ENCODE results near the gene DNAJB11. TPM values are rescaled to one million over a fixed set of nuclear protein-coding genes. Genes with fewer than 3 reads are reported as not detected.

DNAJB11 gene
- total RNA-seq, 1 donor from 2014 or later = 94.5 TPM

DNA sequence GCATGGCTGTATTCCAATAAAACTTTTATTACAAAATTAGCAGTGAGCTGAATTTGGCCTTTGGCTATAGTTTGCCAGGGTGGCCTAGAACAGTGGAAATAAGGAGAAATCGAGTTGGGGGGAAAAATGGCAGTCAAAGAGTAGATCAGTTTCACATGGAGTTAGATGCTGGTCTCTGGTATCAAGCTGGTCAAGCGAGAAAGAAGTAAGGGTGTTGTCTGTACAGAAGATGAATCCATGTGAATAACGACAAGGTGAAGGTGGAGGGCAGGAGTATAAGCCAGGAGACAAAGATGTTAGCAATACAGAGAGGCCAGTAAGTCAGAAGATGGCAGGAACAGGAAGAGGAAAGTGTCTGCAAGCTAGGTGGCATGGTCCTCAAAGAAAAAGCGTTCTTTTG, 54.1 kb downstream of the DNAJB11 start:
- DNase-seq (ENCODE audit: low read depth) (no peak), FAIRE-seq (no peak)
- H3K36me3 ChIP-seq (ENCODE audit: control insufficient read depth, insufficient read depth, low read length) = no peaks in the 10 kb centered on the region
- TF ChIP-seq, protein P1, sequence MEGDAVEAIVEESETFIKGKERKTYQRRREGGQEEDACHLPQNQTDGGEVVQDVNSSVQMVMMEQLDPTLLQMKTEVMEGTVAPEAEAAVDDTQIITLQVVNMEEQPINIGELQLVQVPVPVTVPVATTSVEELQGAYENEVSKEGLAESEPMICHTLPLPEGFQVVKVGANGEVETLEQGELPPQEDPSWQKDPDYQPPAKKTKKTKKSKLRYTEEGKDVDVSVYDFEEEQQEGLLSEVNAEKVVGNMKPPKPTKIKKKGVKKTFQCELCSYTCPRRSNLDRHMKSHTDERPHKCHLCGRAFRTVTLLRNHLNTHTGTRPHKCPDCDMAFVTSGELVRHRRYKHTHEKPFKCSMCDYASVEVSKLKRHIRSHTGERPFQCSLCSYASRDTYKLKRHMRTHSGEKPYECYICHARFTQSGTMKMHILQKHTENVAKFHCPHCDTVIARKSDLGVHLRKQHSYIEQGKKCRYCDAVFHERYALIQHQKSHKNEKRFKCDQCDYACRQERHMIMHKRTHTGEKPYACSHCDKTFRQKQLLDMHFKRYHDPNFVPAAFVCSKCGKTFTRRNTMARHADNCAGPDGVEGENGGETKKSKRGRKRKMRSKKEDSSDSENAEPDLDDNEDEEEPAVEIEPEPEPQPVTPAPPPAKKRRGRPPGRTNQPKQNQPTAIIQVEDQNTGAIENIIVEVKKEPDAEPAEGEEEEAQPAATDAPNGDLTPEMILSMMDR (IDR thresholded peaks at IDR 0.05; ENCODE audit: insufficient read depth, low read length, severe bottlenecking) = no peak
- H3K27me3 ChIP-seq (ENCODE audit: control insufficient read depth, insufficient read depth, low read length) = no peaks in the 10 kb centered on the region
- no peak overlapping the region for H3K4me3 ChIP-seq (ENCODE audit: low read depth, low read length)

DNA sequence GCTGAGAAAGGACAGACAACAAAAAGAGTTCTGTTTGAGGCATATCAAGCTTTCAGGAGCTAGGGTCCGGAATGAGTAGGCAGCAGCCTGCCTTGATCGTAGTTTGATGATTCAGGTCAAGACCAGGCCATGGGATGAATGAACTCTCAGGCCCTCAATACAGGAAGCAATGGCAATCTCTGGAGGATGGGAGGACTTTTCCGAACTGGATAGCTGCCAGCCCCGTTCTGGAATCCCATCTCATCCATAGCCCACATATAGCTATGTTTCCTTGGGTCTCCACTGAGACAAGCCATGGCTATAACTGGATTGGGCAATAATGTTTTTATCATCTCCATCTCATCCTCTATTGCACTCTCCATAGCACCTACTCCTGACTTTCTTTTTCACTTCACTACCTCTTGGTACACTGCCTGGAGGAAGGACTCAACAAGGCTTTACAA, 55.1 kb downstream of the DNAJB11 start:
- DNase-seq (ENCODE audit: low read depth) (no peak), FAIRE-seq (no peak)

DNA sequence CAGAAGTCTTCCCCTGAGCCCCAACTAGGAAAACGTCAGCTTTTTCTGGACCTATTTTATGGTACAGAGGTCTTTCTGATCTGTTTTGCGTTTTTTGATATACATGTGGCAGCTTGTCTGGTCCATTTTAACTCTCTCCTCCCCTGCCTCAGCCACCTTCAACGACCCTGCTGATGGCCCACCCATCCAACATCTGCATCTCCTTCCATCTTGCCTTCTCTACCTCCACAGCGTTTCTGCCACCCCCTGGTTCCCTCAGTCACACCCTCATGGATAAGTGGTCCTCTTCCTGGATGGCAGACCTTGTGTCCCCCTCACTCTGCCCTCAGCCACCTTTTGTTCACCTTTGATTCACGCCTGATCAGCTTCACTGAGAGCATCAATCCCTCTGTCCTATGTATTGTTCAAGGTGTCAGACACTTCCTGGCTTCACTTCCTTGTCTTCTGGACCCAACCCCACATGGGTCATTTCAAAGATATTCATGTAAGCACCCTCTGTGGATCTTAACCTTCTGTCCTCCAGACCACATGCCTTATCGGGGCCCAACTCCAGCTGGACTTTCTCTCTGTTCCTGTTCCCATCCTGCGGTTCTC, 55.8 kb downstream of the DNAJB11 start:
- Histone ChIP-seq H3K4me3 (ENCODE audit: low read depth, low read length) (no peak overlapping the region), H3K27me3 (ENCODE audit: control insufficient read depth, insufficient read depth, low read length) (no peaks in the 10 kb centered on the region), H3K36me3 (ENCODE audit: control insufficient read depth, insufficient read depth, low read length) (no peaks in the 10 kb centered on the region)
- TF ChIP-seq, protein P1 (IDR thresholded peaks at IDR 0.05; ENCODE audit: insufficient read depth, low read length, severe bottlenecking) = no peak
- DNase-seq (ENCODE audit: low read depth) (no peak), FAIRE-seq (no peak)

More for the DNA sequence above, 55.1 kb downstream of the DNAJB11 start:
- H3K27me3 ChIP-seq (ENCODE audit: control insufficient read depth, insufficient read depth, low read length) = no peaks in the 10 kb centered on the region
- TF ChIP-seq, protein P1 (IDR thresholded peaks at IDR 0.05; ENCODE audit: insufficient read depth, low read length, severe bottlenecking) = no peak
- no peak overlapping the region for H3K4me3 ChIP-seq (ENCODE audit: low read depth, low read length)
- no peaks in the 10 kb centered on the region for H3K36me3 ChIP-seq (ENCODE audit: control insufficient read depth, insufficient read depth, low read length)

DNA sequence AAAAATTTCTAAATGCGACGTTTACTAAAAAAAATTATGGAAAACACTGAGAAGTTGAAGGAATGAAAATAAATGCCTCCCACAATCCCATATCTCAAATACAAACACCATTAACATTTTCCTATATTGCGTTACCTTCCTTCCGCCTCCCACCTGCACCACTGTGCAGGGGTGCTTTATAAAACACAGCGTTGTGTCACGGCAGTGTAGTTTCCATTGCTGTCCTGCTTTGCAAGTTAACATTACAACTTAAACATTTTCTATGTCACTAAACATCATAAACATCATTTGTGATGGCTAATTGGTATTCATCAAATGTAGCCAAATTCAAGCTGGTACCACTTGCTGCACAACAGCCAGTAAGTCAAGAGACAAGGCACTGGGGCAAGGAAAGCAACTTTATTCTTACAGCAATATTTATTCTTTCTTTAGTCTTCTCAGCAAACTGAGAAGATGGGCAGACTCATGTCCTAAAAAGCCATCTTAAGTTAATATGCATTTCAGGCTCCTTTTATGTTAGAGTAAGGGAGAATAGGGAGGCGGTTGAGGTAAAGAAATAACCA, 57.4 kb downstream of the DNAJB11 start:
- no peak overlapping the region for H3K4me3 ChIP-seq (ENCODE audit: low read depth, low read length)
- no peaks in the 10 kb centered on the region for H3K27me3 ChIP-seq (ENCODE audit: control insufficient read depth, insufficient read depth, low read length)
- TF ChIP-seq, protein P1 (IDR thresholded peaks at IDR 0.05; ENCODE audit: insufficient read depth, low read length, severe bottlenecking) = no peak
- FAIRE-seq = no peak
- H3K36me3 ChIP-seq (ENCODE audit: control insufficient read depth, insufficient read depth, low read length) = no peaks in the 10 kb centered on the region
- DNase-seq (ENCODE audit: low read depth) = no peak

DNA sequence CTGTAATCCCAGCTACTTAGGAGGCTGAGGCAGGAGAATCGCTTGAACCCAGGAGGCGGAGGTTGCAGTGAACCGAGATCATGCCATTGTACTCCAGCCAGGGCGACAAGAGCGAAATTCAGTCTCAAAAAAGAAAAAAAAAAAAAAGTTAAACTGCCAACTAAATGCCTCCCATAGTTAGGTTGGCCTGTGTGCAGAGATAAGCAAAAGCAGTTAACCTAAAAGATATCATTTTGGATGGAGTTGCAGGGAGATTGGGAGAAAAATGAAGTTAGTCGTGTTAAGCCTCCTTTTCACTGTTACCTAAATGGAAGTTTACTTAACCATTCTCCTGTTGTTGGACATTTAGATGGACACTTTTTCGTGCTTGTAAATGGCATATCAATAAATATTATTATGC, 58.2 kb downstream of the DNAJB11 start:
- DNase-seq (ENCODE audit: low read depth) (no peak), FAIRE-seq (no peak)
- Histone ChIP-seq H3K4me3 (ENCODE audit: low read depth, low read length) (no peak overlapping the region), H3K36me3 (ENCODE audit: control insufficient read depth, insufficient read depth, low read length) (no peaks in the 10 kb centered on the region), H3K27me3 (ENCODE audit: control insufficient read depth, insufficient read depth, low read length) (no peaks in the 10 kb centered on the region)
- TF ChIP-seq, protein P1 (IDR thresholded peaks at IDR 0.05; ENCODE audit: insufficient read depth, low read length, severe bottlenecking) = no peak
